ENCODE measurements around the gene IGSF21.

The IGSF21 gene

GRCh38 chr1:18183533-18183932 lies 75.9 kb downstream of the IGSF21 start:
- DNase-seq, result no peak

- no peak for DNase-seq
These were observed 79.5 kb downstream of the IGSF21 start for GRCh38 chr1:18187054-18187453.

GRCh38 chr1:18188820-18189517 lies 81.4 kb downstream of the IGSF21 start:
- no peak for DNase-seq

- DNase-seq, result no peak
These were observed 83.0 kb downstream of the IGSF21 start for GRCh38 chr1:18190598-18190997.

- no peak for DNase-seq
These were observed 83.4 kb downstream of the IGSF21 start for GRCh38 chr1:18191037-18191436.

- no peak for DNase-seq
These were observed 84.0 kb downstream of the IGSF21 start for GRCh38 chr1:18191481-18192155.

GRCh38 chr1:18192182-18192581 lies 84.6 kb downstream of the IGSF21 start:
- DNase-seq, result no peak

GRCh38 chr1:18192974-18193373 lies 85.4 kb downstream of the IGSF21 start:
- DNase-seq, result no peak

- DNase-seq, result no peak
These were observed 89.7 kb downstream of the IGSF21 start for GRCh38 chr1:18197299-18197698.

- no peak for DNase-seq
These were observed 90.7 kb downstream of the IGSF21 start for GRCh38 chr1:18198260-18198659.

GRCh38 chr1:18199462-18199861 lies 91.9 kb downstream of the IGSF21 start:
- no peak for DNase-seq

- no peak for DNase-seq
These were observed 92.6 kb downstream of the IGSF21 start for GRCh38 chr1:18200136-18200717.

GRCh38 chr1:18200918-18201317 lies 93.3 kb downstream of the IGSF21 start:
- DNase-seq, result no peak

GRCh38 chr1:18201997-18202719 lies 94.6 kb downstream of the IGSF21 start:
- no peak for DNase-seq

GRCh38 chr1:18203645-18204044 lies 96.0 kb downstream of the IGSF21 start:
- no peak for DNase-seq

GRCh38 chr1:18204575-18204974 lies 97.0 kb downstream of the IGSF21 start:
- DNase-seq, result no peak

GRCh38 chr1:18205319-18205718 lies 97.7 kb downstream of the IGSF21 start:
- DNase-seq, result no peak

GRCh38 chr1:18211764-18212163 lies 104.2 kb downstream of the IGSF21 start:
- DNase-seq, result no peak

GRCh38 chr1:18217398-18218043 lies 109.9 kb downstream of the IGSF21 start:
- DNase-seq, result peak; percentile 19

GRCh38 chr1:18229625-18230024 lies 122.0 kb downstream of the IGSF21 start:
- DNase-seq, result no peak

GRCh38 chr1:18230321-18230720 lies 122.7 kb downstream of the IGSF21 start:
- DNase-seq, result no peak

- DNase-seq, result no peak
These were observed 123.2 kb downstream of the IGSF21 start for GRCh38 chr1:18230840-18231239.

GRCh38 chr1:18232052-18232451 lies 124.5 kb downstream of the IGSF21 start:
- no peak for DNase-seq
